IMR-90 (cell line): ENCODE results near the gene FAM83G. TPM values are rescaled to one million over a fixed set of nuclear protein-coding genes. Genes with fewer than 3 reads are reported as not detected.

Source experiments
- ATAC-seq: fragments of 200-7000 bp; cut with Tn5 transposase; 2 replicates; pipeline ENCODE4 v1.9.1; 2020; ENCODE audit warnings: low read depth, mild to moderate bottlenecking, moderate library complexity
- BruUV-seq: library from RNA; stranded (reverse); fragments of 400-500 nt; replicated peaks from 2 replicates; lab custom pipeline; 2021; lab: Mats Ljungman, UMichigan
- CTCF ChIA-PET: fragments of 300-600 bp; formaldehyde crosslinking; extraction: SDS; loops from one replicate; lab custom pipeline; 2021; ENCODE audit warnings: antibody characterized with exemption; lab: Yijun Ruan, JAX
- POLR2A ChIA-PET: fragments of 300-600 bp; sonication (Branson Sonifier 250); formaldehyde crosslinking; loops from one replicate; lab custom pipeline; 2022; ENCODE audit warnings: antibody characterized with exemption; ENCODE audit not compliant: unreplicated experiment; lab: Charles Lee
- DNase-seq: peaks from one replicate; pipeline ENCODE4 v3.0.0; 2013
- H2AFZ ChIP-seq: replicated peaks from 2 replicates; pipeline ENCODE3; 2013; ENCODE audit warnings: low read length, mild to moderate bottlenecking; ENCODE audit not compliant: poor library complexity
- H2AK5ac ChIP-seq: 2 replicates; pipeline ENCODE4 v1.6.1; 2013; ENCODE audit warnings: low read depth, low read length, inconsistent platforms
- H2AK9ac ChIP-seq: replicated peaks from 2 replicates; pipeline ENCODE3; 2013; ENCODE audit warnings: mild to moderate bottlenecking, low read depth, low read length, moderate library complexity; ENCODE audit not compliant: poor library complexity
- H2BK120ac ChIP-seq: 2 replicates; pipeline ENCODE4 v1.6.1; 2013; ENCODE audit warnings: low read depth, low read length, inconsistent platforms
- H2BK15ac ChIP-seq: 3 replicates; pipeline ENCODE4 v1.6.1; 2013; ENCODE audit warnings: low read depth, low read length, inconsistent platforms
- H2BK20ac ChIP-seq: 2 replicates; pipeline ENCODE4 v1.6.1; 2013; ENCODE audit warnings: low read depth, mild to moderate bottlenecking, inconsistent platforms, low read length, moderate library complexity
- H2BK5ac ChIP-seq: 2 replicates; pipeline ENCODE4 v1.6.1; 2013; ENCODE audit warnings: mild to moderate bottlenecking, low read depth, low read length, inconsistent platforms; ENCODE audit not compliant: poor library complexity, severe bottlenecking
- H3K14ac ChIP-seq: replicated peaks from 2 replicates; pipeline ENCODE4 v1.6.1; 2013; ENCODE audit warnings: low read depth, low read length, inconsistent platforms
- H3K18ac ChIP-seq: 2 replicates; pipeline ENCODE4 v1.6.1; 2013; ENCODE audit warnings: low read depth, low read length, control low read depth
- H3K23ac ChIP-seq: 2 replicates; pipeline ENCODE4 v1.6.1; 2013; ENCODE audit warnings: low read depth, low read length, inconsistent platforms
- H3K27ac ChIP-seq: 2 replicates; pipeline ENCODE4 v1.5.1; 2013; ENCODE audit warnings: mild to moderate bottlenecking, control low read depth, low read length; ENCODE audit not compliant: insufficient read depth
- H3K27me3 ChIP-seq: 2 replicates; pipeline ENCODE4 v1.6.1; 2013; ENCODE audit warnings: low read length; ENCODE audit not compliant: control insufficient read depth, insufficient read depth
- H3K36me3 ChIP-seq: 2 replicates; pipeline ENCODE4 v1.6.1; 2013; ENCODE audit warnings: low read length, mixed read lengths; ENCODE audit not compliant: control insufficient read depth, insufficient read depth
- H3K4ac ChIP-seq: 2 replicates; pipeline ENCODE4 v1.6.1; 2013; ENCODE audit warnings: low read depth, low read length, inconsistent platforms
- H3K4me1 ChIP-seq: 2 replicates; pipeline ENCODE4 v1.6.1; 2013; ENCODE audit warnings: low read length, mixed read lengths; ENCODE audit not compliant: control insufficient read depth, insufficient read depth
- H3K4me2 ChIP-seq: 2 replicates; pipeline ENCODE4 v1.6.1; 2013; ENCODE audit warnings: low read depth, mild to moderate bottlenecking, control low read depth, low read length, moderate library complexity
- H3K4me3 ChIP-seq: 2 replicates; pipeline ENCODE4 v1.5.1; 2013; ENCODE audit warnings: low read depth, mild to moderate bottlenecking, control low read depth, low read length, moderate library complexity; ENCODE audit not compliant: insufficient read depth
- H3K56ac ChIP-seq: 2 replicates; pipeline ENCODE4 v1.6.1; 2013; ENCODE audit warnings: low read length, inconsistent platforms; ENCODE audit not compliant: insufficient read depth; ENCODE audit errors: extremely low read depth
- H3K79me1 ChIP-seq, 2 experiments: 2 replicates each; pipeline ENCODE4 v1.6.1; 2013; ENCODE audit warnings: low read length in 2 of 2, inconsistent platforms in 1 of 2, low read depth in 1 of 2
- H3K9ac ChIP-seq: 2 replicates; pipeline ENCODE4 v1.6.1; 2013; ENCODE audit warnings: low read depth, low read length, control low read depth
- H3K9me1 ChIP-seq: 2 replicates; pipeline ENCODE4 v1.6.1; 2013; ENCODE audit warnings: low read length, inconsistent platforms; ENCODE audit not compliant: insufficient read depth
- H3K9me3 ChIP-seq: 2 replicates; pipeline ENCODE4 v1.6.1; 2013; ENCODE audit warnings: low read length; ENCODE audit not compliant: control insufficient read depth, insufficient read depth
- H4K20me1 ChIP-seq: 2 replicates; pipeline ENCODE4 v1.6.1; 2013; ENCODE audit warnings: low read length, inconsistent platforms; ENCODE audit not compliant: insufficient read depth
- H4K5ac ChIP-seq: 2 replicates; pipeline ENCODE4 v1.6.1; 2013; ENCODE audit warnings: mild to moderate bottlenecking, low read depth, low read length, control low read depth
- H4K8ac ChIP-seq, 2 experiments: 2 replicates each; pipeline ENCODE4 v1.6.1; 2013; ENCODE audit warnings: low read depth in 2 of 2, low read length in 2 of 2, control low read depth in 1 of 2, inconsistent platforms in 1 of 2
- H4K91ac ChIP-seq: 2 replicates; pipeline ENCODE4 v1.6.1; 2013; ENCODE audit warnings: low read depth, low read length, inconsistent platforms; ENCODE audit not compliant: insufficient read depth
- SMC3 ChIP-seq: fragments of 150-350 bp; IDR thresholded peaks from 2 replicates; pipeline ENCODE4 v1.6.1; 2016; ENCODE audit warnings: low read depth, mild to moderate bottlenecking, antibody characterized with exemption, low read length, moderate library complexity
- WGBS, 2 experiments: methylation state at CpG; one replicate each; pipeline versions ENCODE4 v1.1.5 to v1.1.7; 2013; ENCODE audit warnings: missing lambda C conversion rate in 2 of 2; ENCODE audit not compliant: insufficient read length in 1 of 2; ENCODE audit errors: extremely low coverage in 2 of 2; 5-methylcytosine and 5-hydroxymethylcytosine counted together
- dilution Hi-C: fragments of 300-500 bp; cut with HindIII; formaldehyde crosslinking; loops from one replicate; pipeline ENCODE4 v1.14.3; 2018; ENCODE audit warnings: low sequenced_read_pairs; ENCODE audit not compliant: unreplicated experiment
- in situ Hi-C: fragments of 300-500 bp; cut with MboI; formaldehyde crosslinking; loops from 3 replicates; pipeline ENCODE4 v1.14.3; 2019; ENCODE audit warnings: low sequenced_read_pairs, inconsistent platforms, mixed read lengths
- intact Hi-C: fragments of 100-400 bp; cut with micrococcal nuclease; formaldehyde crosslinking; loops from 2 replicates; pipeline ENCODE4 v1.10.0; 2022
- polyA plus RNA-seq, 3 experiments: library from polyadenylated mRNA; depleted of rRNA; stranded (reverse); fragments of >200 nt; gene quantifications; 2 replicates each; pipeline ENCODE4 v1.2.3, GENCODE V29; 2012; ENCODE audit warnings: low replicate concordance in 1 of 3
- total RNA-seq: library from RNA; depleted of rRNA; stranded (reverse); fragments of >200 nt; gene quantifications from 2 replicates; pipeline ENCODE4 v1.2.3, GENCODE V29; 2012

Gene FAM83G
- total and polyA plus RNA-seq, 2 of the 4 experiments (the other 2 are of a cell fraction) = 9.5 to 12.6 TPM

GRCh38 chr17:19014628-19015215, 10.2 kb upstream of the FAM83G start:
- no peak for TF ChIP-seq SMC3
- no peak overlapping the region for H3K18ac ChIP-seq
- no peaks in the 10 kb centered on the region for H4K20me1 ChIP-seq
- H3K9me3 ChIP-seq = no peaks in the 10 kb centered on the region
- no peak overlapping the region for H2AK5ac ChIP-seq
- H3K4me2 ChIP-seq = no peak overlapping the region
- H3K14ac ChIP-seq = no peak overlapping the region
- no peaks in the 10 kb centered on the region; a peak in 1 of 4 replicates for H3K79me1 ChIP-seq
- H3K23ac ChIP-seq = no peak overlapping the region
- dilution Hi-C loops (no loop called here), intact Hi-C loops (no loop called here), in situ Hi-C loops (no loop called here)
- no peaks in the 10 kb centered on the region; the same call in 1 of the 2 replicates for H3K27me3 ChIP-seq
- H4K5ac ChIP-seq = no peak overlapping the region
- ChIA-PET POLR2A (no interaction called here), CTCF (no interaction called here)
- no peak overlapping the region for H2BK120ac ChIP-seq
- H2BK15ac ChIP-seq = no peak overlapping the region
- H2AK9ac ChIP-seq = peak overlapping the region; percentile 28
- no peak overlapping the region for H3K9ac ChIP-seq
- WGBS, 2 experiments = no CpG with 5 or more reads among the region's 29 CpGs
- no peak overlapping the region for H2BK5ac ChIP-seq
- no peak overlapping the region for H4K8ac ChIP-seq
- peaks cover 11% of the 10 kb centered on the region for H3K9me1 ChIP-seq
- no peak overlapping the region for H3K4ac ChIP-seq
- peak overlapping the region; percentile 5 for H2AFZ ChIP-seq
- H3K4me1 ChIP-seq = peaks cover 5% of the 10 kb centered on the region
- H4K91ac ChIP-seq = no peak overlapping the region
- no TSS peak for BruUV-seq
- no peak overlapping the region for H3K4me3 ChIP-seq
- no peaks in the 10 kb centered on the region for H3K36me3 ChIP-seq
- no peak overlapping the region for H3K27ac ChIP-seq
- no peak overlapping the region for H2BK20ac ChIP-seq
- DNase-seq (no peak), ATAC-seq (no peak)
- H3K56ac ChIP-seq = no peak overlapping the region
